HG03139 (cell line): ENCODE data around the gene FRYL.
A peak's percentile ranks its signal among the peaks of the same experiment; 100 is the strongest.
"Not testable (repeated sequence)": the region's sequence is repeated elsewhere in the genome, so short reads cannot be mapped to it uniquely, and the experiment has no call there.

Source experiments
- ATAC-seq: cut with Tn5 transposase; IDR thresholded peaks from one replicate; pipeline ENCODE4 v1.9.1; 2021; ENCODE audit not compliant: unreplicated experiment

FRYL gene

GRCh38 chr4:48786549-48786948, 6.5 kb upstream of the FRYL start:
- no peak for ATAC-seq

GRCh38 chr4:48785302-48785701, 5.2 kb upstream of the FRYL start:
- ATAC-seq: no peak

GRCh38 chr4:48781968-48782367, 1.9 kb upstream of the FRYL start:
- ATAC-seq: no peak

DNA sequence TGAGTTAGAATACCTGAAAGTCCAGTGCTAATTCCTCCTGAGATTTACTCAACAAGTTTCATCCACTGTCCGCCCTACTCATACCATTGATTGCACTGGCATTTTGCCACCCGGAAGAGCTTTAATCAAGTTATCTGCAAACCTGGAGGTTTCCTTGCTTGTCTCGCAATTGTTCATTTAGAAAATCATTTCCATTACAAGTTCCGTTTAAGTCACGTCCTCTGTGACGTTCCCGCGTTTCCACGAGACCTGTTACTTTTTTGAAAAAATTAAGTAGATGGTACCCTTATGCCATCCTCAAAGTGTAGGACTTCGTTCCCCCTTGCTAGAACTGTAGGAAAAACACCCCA, 761 bp upstream of the FRYL start:
- ATAC-seq: no peak

DNA sequence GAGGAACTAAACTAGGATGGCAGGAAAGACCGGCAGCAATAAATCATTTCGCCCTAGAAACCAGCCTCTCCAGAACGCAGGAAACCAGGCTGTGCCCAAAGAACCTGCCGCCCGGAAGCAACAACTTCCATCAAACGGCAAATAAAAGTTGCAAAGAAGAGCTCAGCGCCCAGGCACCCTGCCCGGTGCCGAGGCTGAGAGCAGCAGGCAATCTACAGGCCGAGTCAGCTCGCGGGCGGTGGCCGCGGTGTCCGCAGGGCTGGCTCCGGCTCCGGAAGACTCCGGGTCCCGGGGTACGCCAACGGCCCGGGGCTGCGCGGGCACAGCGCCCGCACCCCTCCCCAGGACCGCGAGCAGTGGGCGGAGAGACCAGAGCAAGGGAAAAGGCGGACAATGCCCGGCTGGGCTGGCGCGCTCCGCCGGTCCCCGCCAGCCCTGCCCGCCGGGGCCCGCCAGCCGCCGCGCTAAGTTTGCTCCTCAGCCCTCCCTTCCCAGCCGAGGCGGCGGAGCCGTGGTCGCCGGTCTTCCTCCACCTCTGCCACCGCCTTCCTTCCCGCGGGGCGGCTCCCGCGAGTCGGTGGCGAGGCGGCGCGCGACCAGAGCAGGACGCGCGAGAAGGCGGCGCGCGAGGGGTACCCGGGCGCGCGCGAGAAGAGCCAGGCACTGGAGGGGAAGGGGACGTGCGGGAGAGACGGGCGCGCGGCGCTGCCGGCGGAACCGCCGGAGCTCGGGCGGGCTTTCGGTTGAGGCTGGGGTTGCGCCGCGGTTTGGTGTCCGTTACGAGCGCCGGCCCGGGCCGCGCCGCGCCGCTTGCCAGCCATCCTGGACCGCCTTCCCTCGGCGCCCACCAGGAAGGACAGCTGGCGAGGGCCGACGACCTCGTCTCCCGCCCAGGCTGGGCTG, 733 bp downstream of the FRYL start:
- peak; percentile 24 for ATAC-seq

GRCh38 chr4:48778431-48779094, 1.5 kb downstream of the FRYL start:
- no peak for ATAC-seq

- ATAC-seq: no peak
Observed at GRCh38 chr4:48777739-48778138, 2.3 kb downstream of the FRYL start.

GRCh38 chr4:48774760-48775710, 5.0 kb downstream of the FRYL start:
- ATAC-seq: no peak

DNA sequence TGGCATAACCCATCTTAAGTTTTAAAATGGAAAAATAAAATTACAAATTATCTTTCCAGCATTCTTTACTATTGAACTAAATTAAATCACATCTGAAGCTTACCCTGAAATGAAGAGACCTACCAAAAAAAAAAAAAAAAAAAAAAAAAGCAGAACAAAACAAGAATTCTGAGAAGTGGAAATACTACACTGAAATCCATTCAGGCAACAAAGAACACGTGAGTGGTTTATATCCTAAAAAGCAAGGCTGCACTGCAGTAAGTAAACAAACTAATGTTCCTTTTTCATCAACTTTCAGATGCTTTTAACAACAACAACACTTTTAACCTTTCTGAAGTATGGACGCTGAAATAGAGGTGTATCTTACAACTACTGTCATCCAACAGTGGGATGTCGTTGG, 7.5 kb downstream of the FRYL start:
- no peak for ATAC-seq

GRCh38 chr4:48767055-48767929, 12.8 kb downstream of the FRYL start:
- ATAC-seq: no peak

- no peak for ATAC-seq
Observed at GRCh38 chr4:48766131-48766792, 13.8 kb downstream of the FRYL start.

DNA sequence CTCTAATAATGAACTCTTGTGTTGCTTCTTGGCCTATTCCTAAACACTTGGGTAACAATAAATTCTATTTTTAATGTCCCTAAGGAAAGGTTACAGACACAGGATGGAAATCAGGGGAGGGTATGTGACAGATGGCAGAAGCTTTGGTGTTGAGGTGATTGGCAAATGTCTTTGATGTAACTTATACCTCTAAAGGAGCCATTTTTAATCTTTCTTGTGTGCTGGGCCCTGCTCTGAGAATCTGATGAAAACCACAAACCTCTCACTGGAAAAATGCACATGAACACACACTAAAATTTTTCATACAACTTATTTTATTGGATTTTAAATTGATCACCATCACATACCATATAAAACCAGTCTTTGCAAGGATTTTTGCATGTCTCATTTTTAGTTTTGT, 17.7 kb downstream of the FRYL start:
- no peak for ATAC-seq

DNA sequence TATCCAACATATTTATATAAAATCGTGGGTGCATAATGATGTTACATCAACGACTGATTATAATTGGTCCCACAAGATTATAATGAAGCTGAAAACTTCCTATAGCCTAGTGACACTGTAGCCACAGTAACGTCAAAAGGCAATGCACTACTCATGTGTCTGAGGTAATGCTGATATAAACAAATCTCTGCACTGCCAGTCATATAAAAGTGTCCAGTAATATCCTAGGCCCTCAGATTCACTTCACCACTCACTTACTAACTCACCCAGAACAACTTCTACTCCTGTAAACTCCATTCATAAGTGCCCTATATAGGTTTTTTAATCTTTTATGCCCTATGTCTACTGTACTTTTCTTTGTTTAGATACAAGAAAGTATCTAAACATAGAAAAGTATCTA, 18.8 kb downstream of the FRYL start:
- ATAC-seq: no peak

DNA sequence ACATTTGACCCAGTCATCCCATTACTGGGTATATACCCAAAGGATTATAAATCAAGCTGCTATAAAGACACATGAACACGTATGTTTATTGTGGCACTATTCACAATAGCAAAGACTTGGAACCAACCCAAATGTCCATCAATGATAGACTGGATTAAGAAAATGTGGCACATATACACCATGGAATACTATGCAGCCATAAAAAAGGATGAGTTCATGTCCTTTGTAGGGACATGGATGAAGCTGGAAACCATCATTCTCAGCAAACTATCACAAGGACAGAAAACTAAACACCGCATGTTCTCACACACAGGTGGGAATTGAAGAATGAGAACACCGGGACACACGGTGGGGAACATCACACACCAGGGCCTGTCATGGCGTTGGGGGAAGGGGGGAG, 21.4 kb downstream of the FRYL start:
- ATAC-seq: not testable (repeated sequence)

- no peak for ATAC-seq
Observed at GRCh38 chr4:48756689-48757220, 23.3 kb downstream of the FRYL start.

- no peak for ATAC-seq
Observed at GRCh38 chr4:48755281-48755680, 24.8 kb downstream of the FRYL start.

GRCh38 chr4:48753159-48753558, 26.9 kb downstream of the FRYL start:
- ATAC-seq: no peak

DNA sequence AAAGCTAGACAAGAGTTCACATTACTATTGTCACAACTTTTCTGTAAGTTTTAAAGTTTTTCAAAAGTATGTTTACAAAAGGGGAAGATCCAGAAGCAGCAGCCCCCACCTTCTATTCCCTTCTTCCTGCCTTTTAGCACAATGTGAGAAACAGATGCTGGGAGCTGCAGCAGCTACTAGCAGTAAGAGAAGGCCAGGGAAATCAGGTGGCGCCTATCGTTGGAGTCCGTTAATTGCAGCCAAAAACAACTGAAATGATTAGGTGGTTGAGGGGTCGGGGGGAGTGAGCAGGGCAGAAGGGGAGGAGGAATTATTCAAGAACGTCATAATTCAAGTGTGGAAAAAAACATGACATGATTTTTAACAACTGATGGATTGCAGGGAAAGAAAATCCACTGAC, 27.4 kb downstream of the FRYL start:
- no peak for ATAC-seq

GRCh38 chr4:48752246-48752645, 27.8 kb downstream of the FRYL start:
- no peak for ATAC-seq
